Measurements from ENCODE around the gene ZNF575.

DNA sequence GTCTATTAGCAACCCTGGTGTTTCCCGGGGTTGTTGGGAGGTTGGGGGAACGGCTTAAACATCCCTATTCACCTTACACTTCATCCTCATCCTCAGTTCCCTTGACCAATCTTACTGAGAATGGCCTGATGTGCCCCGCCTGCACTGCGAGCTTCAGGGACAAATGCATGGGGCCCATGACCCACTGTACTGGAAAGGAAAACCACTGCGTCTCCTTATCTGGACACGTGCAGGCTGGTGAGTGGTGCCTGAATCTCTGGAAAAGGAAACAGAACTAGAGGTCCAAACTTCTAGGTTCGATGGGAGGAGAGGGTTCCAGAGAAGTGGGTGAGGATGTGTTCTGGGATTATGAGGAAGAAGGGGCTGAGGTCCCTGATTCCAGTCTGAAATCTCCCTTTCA, 48.5 kb downstream of the ZNF575 start:
- TF ChIP-seq, protein P1, sequence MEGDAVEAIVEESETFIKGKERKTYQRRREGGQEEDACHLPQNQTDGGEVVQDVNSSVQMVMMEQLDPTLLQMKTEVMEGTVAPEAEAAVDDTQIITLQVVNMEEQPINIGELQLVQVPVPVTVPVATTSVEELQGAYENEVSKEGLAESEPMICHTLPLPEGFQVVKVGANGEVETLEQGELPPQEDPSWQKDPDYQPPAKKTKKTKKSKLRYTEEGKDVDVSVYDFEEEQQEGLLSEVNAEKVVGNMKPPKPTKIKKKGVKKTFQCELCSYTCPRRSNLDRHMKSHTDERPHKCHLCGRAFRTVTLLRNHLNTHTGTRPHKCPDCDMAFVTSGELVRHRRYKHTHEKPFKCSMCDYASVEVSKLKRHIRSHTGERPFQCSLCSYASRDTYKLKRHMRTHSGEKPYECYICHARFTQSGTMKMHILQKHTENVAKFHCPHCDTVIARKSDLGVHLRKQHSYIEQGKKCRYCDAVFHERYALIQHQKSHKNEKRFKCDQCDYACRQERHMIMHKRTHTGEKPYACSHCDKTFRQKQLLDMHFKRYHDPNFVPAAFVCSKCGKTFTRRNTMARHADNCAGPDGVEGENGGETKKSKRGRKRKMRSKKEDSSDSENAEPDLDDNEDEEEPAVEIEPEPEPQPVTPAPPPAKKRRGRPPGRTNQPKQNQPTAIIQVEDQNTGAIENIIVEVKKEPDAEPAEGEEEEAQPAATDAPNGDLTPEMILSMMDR (IDR thresholded peaks at IDR 0.05; ENCODE audit: poor library complexity, severe bottlenecking), result no peak
- TF ChIP-seq, protein P2, sequence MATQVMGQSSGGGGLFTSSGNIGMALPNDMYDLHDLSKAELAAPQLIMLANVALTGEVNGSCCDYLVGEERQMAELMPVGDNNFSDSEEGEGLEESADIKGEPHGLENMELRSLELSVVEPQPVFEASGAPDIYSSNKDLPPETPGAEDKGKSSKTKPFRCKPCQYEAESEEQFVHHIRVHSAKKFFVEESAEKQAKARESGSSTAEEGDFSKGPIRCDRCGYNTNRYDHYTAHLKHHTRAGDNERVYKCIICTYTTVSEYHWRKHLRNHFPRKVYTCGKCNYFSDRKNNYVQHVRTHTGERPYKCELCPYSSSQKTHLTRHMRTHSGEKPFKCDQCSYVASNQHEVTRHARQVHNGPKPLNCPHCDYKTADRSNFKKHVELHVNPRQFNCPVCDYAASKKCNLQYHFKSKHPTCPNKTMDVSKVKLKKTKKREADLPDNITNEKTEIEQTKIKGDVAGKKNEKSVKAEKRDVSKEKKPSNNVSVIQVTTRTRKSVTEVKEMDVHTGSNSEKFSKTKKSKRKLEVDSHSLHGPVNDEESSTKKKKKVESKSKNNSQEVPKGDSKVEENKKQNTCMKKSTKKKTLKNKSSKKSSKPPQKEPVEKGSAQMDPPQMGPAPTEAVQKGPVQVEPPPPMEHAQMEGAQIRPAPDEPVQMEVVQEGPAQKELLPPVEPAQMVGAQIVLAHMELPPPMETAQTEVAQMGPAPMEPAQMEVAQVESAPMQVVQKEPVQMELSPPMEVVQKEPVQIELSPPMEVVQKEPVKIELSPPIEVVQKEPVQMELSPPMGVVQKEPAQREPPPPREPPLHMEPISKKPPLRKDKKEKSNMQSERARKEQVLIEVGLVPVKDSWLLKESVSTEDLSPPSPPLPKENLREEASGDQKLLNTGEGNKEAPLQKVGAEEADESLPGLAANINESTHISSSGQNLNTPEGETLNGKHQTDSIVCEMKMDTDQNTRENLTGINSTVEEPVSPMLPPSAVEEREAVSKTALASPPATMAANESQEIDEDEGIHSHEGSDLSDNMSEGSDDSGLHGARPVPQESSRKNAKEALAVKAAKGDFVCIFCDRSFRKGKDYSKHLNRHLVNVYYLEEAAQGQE (IDR thresholded peaks at IDR 0.05; ENCODE audit: borderline replicate concordance), result no peak
- TF ChIP-seq POLR2AphosphoS5 (IDR thresholded peaks at IDR 0.05), result no peak
